Measurements from ENCODE around the gene ELAVL3.
"Not testable (repeated sequence)": the region's sequence is repeated elsewhere in the genome, so short reads cannot be mapped to it uniquely, and the experiment has no call there.

ELAVL3 gene

GRCh38 chr19:11434703-11435056, 46.2 kb downstream of the ELAVL3 start:
- POLR2A ChIA-PET: interaction anchor here (1.0 kb wide), 3 partner anchors 60 to 95 kb away, joined by 3 read pairs; partner anchors contain the start of genes CCDC159, RAB3D, SWSAP1 and TMEM205
- no peak for TF ChIP-seq CTCF (IDR thresholded peaks at IDR 0.05; ENCODE audit: insufficient read depth, low read length, missing control alignments)
- no peak for DNase-seq (ENCODE audit: low read depth, low spot score)
- CTCF ChIA-PET: interaction anchor here (1.0 to 3.8 kb wide), 12 partner anchors 8 to 148 kb away, joined by 3 to 20 read pairs (median 5); partner anchors contain the start of gene EPOR
- peak overlapping the region; percentile 59 for H3K4me3 ChIP-seq (ENCODE audit: low read depth, low read length)

- DNase-seq (ENCODE audit: low read depth, low spot score); H3K4me3 ChIP-seq (ENCODE audit: low read depth, low read length); POLR2A ChIA-PET: not testable (repeated sequence)
- CTCF ChIA-PET: interaction anchor here (1.6 to 3.3 kb wide), 2 partner anchors 10 to 52 kb away, joined by 5 to 16 read pairs; no protein-coding TSS in a partner anchor
Observed at GRCh38 chr19:11433526-11433925, 47.3 kb downstream of the ELAVL3 start.

GRCh38 chr19:11426656-11427055, 54.2 kb downstream of the ELAVL3 start:
- DNase-seq (ENCODE audit: low read depth, low spot score): no peak
- ChIA-PET POLR2A (no interaction called here), CTCF (interaction anchor here (1.2 kb wide), 1 partner anchor 8 kb away, joined by 6 read pairs; the partner anchor contains the start of genes ODAD3 and PRKCSH)
- TF ChIP-seq CTCF (IDR thresholded peaks at IDR 0.05; ENCODE audit: insufficient read depth, low read length, missing control alignments): no peak
- H3K4me3 ChIP-seq (ENCODE audit: low read depth, low read length): no peak overlapping the region

GRCh38 chr19:11425719-11426457, 55.0 kb downstream of the ELAVL3 start:
- no peak overlapping the region for H3K4me3 ChIP-seq (ENCODE audit: low read depth, low read length)
- no peak for TF ChIP-seq CTCF (IDR thresholded peaks at IDR 0.05; ENCODE audit: insufficient read depth, low read length, missing control alignments)
- POLR2A ChIA-PET: no interaction called here
- no peak for DNase-seq (ENCODE audit: low read depth, low spot score)
- CTCF ChIA-PET: interaction anchor here (1.2 kb wide), 1 partner anchor 9 kb away, joined by 6 read pairs; the partner anchor contains the start of genes ODAD3 and PRKCSH

GRCh38 chr19:11423791-11424181, 57.1 kb downstream of the ELAVL3 start:
- H3K4me3 ChIP-seq (ENCODE audit: low read depth, low read length): no peak overlapping the region
- no peak for DNase-seq (ENCODE audit: low read depth, low spot score)
- ChIA-PET POLR2A (no interaction called here), CTCF (interaction anchor here (0.8 to 2.2 kb wide), 4 partner anchors 10 to 43 kb away, joined by 3 to 16 read pairs (median 4); partner anchors contain the start of genes ODAD3 and PRKCSH)
- TF ChIP-seq CTCF (IDR thresholded peaks at IDR 0.05; ENCODE audit: insufficient read depth, low read length, missing control alignments): no peak

- no peak for DNase-seq (ENCODE audit: low read depth, low spot score)
- ChIA-PET CTCF (interaction anchor here (0.8 to 2.5 kb wide), 6 partner anchors 11 to 128 kb away, joined by 3 to 16 read pairs (median 4); partner anchors contain the start of genes ODAD3, PRKCSH and TSPAN16), POLR2A (no interaction called here)
- no peak overlapping the region for H3K4me3 ChIP-seq (ENCODE audit: low read depth, low read length)
- TF ChIP-seq CTCF (IDR thresholded peaks at IDR 0.05; ENCODE audit: insufficient read depth, low read length, missing control alignments): no peak
Observed at GRCh38 chr19:11423164-11423790, 57.6 kb downstream of the ELAVL3 start.
